ENCODE data around the gene BRSK1. TPM values are rescaled to one million over a fixed set of nuclear protein-coding genes. Genes with fewer than 3 reads are reported as not detected.

The BRSK1 gene
- polyA plus RNA-seq, 1 donor from 2014 or later: 213 TPM

DNA sequence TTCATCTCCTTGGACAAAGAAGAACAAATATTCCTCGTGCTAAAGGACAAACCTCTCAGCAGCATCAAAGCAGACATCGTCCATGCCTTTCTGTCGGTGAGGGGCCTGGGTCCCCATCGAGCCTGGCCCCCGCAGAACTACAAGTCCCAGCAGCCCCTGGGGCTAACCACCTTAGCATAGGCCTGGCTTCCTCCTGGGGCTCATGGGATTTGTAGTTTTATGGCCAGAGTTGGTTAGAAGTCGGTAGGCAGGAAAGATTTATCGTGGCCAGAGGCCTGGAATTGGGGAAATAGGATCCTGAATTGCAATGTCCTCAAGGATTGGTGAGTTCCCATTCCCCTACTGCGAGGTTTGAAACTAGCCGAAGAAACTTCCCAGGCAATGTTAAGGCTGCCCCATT lies 21.7 kb downstream of the BRSK1 start:
- Histone ChIP-seq H3K9ac (ENCODE audit: low read length) (no peak overlapping the region), H3K4me2 (ENCODE audit: low read length) (no peak overlapping the region), H3K27me3 (ENCODE audit: insufficient read depth, low read depth, low read length) (no peaks in the 10 kb centered on the region)

DNA sequence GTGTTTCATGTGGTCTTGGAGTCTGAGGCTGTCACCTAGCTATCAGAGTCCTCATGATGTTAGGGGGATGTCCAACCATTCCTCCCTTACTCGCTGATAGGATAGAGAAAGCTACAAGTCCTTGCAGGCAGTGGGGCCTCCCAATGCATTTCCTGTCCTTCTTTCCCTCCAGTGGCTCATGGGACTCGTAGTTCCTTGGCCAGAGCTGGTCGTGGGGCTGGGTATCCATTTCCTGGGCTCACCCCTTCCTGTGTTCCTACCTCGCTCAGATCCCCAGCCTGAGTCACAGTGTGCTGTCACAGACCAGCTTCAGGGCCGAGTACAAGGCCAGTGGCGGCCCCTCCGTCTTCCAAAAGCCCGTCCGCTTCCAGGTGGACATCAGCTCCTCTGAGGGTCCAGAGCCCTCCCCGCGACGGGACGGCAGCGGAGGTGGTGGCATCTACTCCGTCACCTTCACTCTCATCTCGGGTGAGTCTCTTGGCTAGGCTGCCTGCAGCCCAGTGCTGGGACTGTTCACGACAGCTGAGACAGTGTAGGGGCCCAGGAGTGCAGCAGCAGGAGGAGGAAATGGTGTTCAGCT lies 22.3 kb downstream of the BRSK1 start:
- H3K9ac ChIP-seq (ENCODE audit: low read length): no peak overlapping the region
- H3K4me2 ChIP-seq (ENCODE audit: low read length): no peak overlapping the region
- no peaks in the 10 kb centered on the region for H3K79me2 ChIP-seq (replicated peaks; ENCODE audit: insufficient read depth, low read length)
- no peaks in the 10 kb centered on the region for H3F3A ChIP-seq (ENCODE audit: insufficient read depth, low read length, poor library complexity, severe bottlenecking)
- no peaks in the 10 kb centered on the region for H3K27me3 ChIP-seq (ENCODE audit: insufficient read depth, low read depth, low read length)
- no peak overlapping the region for H3K27ac ChIP-seq (ENCODE audit: low read length)
- no peak overlapping the region for H2AFZ ChIP-seq (ENCODE audit: low read depth, low read length)
- no peak overlapping the region for H3K4me3 ChIP-seq (ENCODE audit: low read length)
- no peaks in the 10 kb centered on the region for H3K36me3 ChIP-seq (ENCODE audit: insufficient read depth, low read length)
- no peaks in the 10 kb centered on the region for H3K9me2 ChIP-seq (ENCODE audit: insufficient read depth, low read length)
- H4K20me1 ChIP-seq (ENCODE audit: insufficient read depth): no peaks in the 10 kb centered on the region
- H3K9me3 ChIP-seq (ENCODE audit: low read length): no peaks in the 10 kb centered on the region
- no peak for TF ChIP-seq RAD21 (conservative IDR thresholded peaks at IDR 0.05)
- no peak for TF ChIP-seq SMC3 (conservative IDR thresholded peaks at IDR 0.05; ENCODE audit: poor library complexity)
- no peak for TF ChIP-seq POLR2AphosphoS5 (IDR thresholded peaks at IDR 0.05)
- TF ChIP-seq TAF1 (IDR thresholded peaks at IDR 0.05; ENCODE audit: low read depth): no peak
- no peak for TF ChIP-seq MXI1 (conservative IDR thresholded peaks at IDR 0.05; ENCODE audit: poor library complexity, severe bottlenecking)
- TF ChIP-seq EZH2 (IDR thresholded peaks at IDR 0.05; ENCODE audit: borderline replicate concordance, insufficient read depth, low read length, poor library complexity, severe bottlenecking): no peak
- TF ChIP-seq, protein P1, sequence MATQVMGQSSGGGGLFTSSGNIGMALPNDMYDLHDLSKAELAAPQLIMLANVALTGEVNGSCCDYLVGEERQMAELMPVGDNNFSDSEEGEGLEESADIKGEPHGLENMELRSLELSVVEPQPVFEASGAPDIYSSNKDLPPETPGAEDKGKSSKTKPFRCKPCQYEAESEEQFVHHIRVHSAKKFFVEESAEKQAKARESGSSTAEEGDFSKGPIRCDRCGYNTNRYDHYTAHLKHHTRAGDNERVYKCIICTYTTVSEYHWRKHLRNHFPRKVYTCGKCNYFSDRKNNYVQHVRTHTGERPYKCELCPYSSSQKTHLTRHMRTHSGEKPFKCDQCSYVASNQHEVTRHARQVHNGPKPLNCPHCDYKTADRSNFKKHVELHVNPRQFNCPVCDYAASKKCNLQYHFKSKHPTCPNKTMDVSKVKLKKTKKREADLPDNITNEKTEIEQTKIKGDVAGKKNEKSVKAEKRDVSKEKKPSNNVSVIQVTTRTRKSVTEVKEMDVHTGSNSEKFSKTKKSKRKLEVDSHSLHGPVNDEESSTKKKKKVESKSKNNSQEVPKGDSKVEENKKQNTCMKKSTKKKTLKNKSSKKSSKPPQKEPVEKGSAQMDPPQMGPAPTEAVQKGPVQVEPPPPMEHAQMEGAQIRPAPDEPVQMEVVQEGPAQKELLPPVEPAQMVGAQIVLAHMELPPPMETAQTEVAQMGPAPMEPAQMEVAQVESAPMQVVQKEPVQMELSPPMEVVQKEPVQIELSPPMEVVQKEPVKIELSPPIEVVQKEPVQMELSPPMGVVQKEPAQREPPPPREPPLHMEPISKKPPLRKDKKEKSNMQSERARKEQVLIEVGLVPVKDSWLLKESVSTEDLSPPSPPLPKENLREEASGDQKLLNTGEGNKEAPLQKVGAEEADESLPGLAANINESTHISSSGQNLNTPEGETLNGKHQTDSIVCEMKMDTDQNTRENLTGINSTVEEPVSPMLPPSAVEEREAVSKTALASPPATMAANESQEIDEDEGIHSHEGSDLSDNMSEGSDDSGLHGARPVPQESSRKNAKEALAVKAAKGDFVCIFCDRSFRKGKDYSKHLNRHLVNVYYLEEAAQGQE (IDR thresholded peaks at IDR 0.05; ENCODE audit: borderline replicate concordance): no peak
- TF ChIP-seq, protein P2, sequence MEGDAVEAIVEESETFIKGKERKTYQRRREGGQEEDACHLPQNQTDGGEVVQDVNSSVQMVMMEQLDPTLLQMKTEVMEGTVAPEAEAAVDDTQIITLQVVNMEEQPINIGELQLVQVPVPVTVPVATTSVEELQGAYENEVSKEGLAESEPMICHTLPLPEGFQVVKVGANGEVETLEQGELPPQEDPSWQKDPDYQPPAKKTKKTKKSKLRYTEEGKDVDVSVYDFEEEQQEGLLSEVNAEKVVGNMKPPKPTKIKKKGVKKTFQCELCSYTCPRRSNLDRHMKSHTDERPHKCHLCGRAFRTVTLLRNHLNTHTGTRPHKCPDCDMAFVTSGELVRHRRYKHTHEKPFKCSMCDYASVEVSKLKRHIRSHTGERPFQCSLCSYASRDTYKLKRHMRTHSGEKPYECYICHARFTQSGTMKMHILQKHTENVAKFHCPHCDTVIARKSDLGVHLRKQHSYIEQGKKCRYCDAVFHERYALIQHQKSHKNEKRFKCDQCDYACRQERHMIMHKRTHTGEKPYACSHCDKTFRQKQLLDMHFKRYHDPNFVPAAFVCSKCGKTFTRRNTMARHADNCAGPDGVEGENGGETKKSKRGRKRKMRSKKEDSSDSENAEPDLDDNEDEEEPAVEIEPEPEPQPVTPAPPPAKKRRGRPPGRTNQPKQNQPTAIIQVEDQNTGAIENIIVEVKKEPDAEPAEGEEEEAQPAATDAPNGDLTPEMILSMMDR (IDR thresholded peaks at IDR 0.05; ENCODE audit: poor library complexity, severe bottlenecking): no peak
- TF ChIP-seq EP300 (conservative IDR thresholded peaks at IDR 0.05; ENCODE audit: poor library complexity, severe bottlenecking): no peak

More for the DNA sequence above, 21.7 kb downstream of the BRSK1 start:
- Histone ChIP-seq H3K9me2 (ENCODE audit: insufficient read depth, low read length) (no peaks in the 10 kb centered on the region), H3K9me3 (ENCODE audit: low read length) (no peaks in the 10 kb centered on the region), H3K27ac (ENCODE audit: low read length) (no peak overlapping the region), H3K36me3 (ENCODE audit: insufficient read depth, low read length) (no peaks in the 10 kb centered on the region), H3F3A (ENCODE audit: insufficient read depth, low read length, poor library complexity, severe bottlenecking) (no peaks in the 10 kb centered on the region), H3K79me2 (replicated peaks; ENCODE audit: insufficient read depth, low read length) (no peaks in the 10 kb centered on the region), H3K4me3 (ENCODE audit: low read length) (no peak overlapping the region), H4K20me1 (ENCODE audit: insufficient read depth) (no peaks in the 10 kb centered on the region), H2AFZ (ENCODE audit: low read depth, low read length) (no peak overlapping the region)
- TF ChIP-seq TAF1 (IDR thresholded peaks at IDR 0.05; ENCODE audit: low read depth) (no peak), POLR2AphosphoS5 (IDR thresholded peaks at IDR 0.05) (no peak), EP300 (conservative IDR thresholded peaks at IDR 0.05; ENCODE audit: poor library complexity, severe bottlenecking) (no peak), SMC3 (conservative IDR thresholded peaks at IDR 0.05; ENCODE audit: poor library complexity) (no peak), MXI1 (conservative IDR thresholded peaks at IDR 0.05; ENCODE audit: poor library complexity, severe bottlenecking) (no peak), RAD21 (conservative IDR thresholded peaks at IDR 0.05) (no peak), EZH2 (IDR thresholded peaks at IDR 0.05; ENCODE audit: borderline replicate concordance, insufficient read depth, low read length, poor library complexity, severe bottlenecking) (no peak)
- TF ChIP-seq, protein P1 (IDR thresholded peaks at IDR 0.05; ENCODE audit: borderline replicate concordance): no peak
- TF ChIP-seq, protein P2 (IDR thresholded peaks at IDR 0.05; ENCODE audit: poor library complexity, severe bottlenecking): no peak

All from neural cell (in vitro differentiated cells).